Right forelimb (tissue), 1 donor: ENCODE data around the gene SHC3.

Source experiments
- DNase-seq: peaks from one replicate; pipeline ENCODE4 v3.0.0-alpha.2; 2018

SHC3 gene

DNA sequence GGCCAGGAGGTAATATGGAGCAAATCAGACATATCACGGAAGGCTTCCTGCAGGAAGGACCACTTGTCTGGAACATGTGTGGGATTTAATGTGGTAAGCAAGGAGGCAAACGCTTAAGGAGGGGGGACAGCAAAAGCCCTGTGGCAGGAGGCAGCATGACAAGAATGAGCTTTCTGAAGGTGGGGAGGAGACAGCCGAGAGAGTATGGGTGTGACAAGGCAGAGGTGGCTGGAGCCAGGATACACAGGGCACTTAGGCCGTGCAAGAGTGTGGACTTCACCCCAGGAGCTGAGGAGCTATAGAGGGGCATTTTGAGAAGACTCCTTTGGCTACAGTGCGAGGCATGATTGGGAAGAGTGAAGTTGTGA is 201.7 kb downstream of the SHC3 start:
- DNase-seq = no peak

DNA sequence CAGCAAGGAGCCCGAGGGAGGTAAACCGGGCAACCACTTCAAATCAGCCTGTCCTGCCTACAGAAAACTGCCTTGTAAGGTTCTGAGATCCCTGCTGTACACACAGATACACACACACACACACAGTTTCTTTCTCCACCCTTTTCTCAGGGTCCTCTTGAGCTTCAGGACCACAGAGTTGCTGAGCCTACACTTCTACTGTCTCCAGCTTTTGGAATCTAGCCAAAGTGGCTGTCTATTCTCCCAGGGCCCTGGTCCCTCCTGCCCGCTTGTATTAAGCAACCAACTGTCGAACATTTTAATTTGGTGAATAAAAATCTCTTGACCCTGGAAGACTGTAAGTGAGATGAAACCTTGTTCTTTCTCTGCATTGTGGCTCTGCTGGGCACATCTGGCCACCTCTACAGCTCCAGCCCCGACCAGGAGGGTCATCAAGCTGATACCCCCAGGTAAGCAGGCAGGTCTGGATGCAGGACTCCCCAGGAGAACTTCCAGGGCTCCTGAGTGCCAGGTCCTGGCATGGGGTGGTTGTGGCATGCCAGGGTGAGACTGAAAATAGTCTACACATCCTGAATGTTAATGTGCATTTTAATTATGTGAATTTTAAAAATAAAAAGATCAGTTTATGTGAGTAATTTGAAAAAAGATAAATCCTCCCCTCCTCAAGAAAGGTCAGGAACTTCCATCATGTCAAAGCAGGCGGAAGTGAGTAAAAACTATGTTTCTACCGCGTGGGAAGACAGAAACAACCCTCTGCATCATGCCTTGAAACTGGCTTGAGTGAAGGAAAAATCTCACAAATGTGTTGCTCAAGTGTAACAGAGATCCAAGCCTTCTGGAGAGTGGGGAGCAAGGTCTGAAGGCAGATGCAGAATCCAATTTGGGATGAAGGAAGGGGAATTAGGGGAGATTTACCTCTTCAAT is 202.4 kb downstream of the SHC3 start:
- peak; percentile 28 for DNase-seq

DNA sequence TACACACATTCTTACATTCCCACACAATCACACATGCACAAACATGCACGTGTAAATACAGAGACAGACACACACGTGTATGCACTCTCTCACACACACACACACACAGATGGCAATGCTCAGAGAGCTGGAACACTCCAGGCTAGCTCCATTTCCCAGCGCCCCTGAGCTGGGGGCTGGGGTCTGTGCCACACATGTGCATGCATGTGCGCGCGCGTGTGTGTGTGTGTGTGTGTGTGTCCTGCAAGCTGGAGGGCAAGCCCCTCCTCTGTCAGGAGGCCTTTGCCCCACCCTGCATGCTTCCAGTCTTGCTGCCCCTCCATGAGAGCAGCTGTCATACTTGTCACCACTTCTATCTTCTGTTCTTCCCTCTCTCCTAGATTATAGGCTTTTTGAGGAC is 204.0 kb downstream of the SHC3 start:
- peak; percentile 34 for DNase-seq

DNA sequence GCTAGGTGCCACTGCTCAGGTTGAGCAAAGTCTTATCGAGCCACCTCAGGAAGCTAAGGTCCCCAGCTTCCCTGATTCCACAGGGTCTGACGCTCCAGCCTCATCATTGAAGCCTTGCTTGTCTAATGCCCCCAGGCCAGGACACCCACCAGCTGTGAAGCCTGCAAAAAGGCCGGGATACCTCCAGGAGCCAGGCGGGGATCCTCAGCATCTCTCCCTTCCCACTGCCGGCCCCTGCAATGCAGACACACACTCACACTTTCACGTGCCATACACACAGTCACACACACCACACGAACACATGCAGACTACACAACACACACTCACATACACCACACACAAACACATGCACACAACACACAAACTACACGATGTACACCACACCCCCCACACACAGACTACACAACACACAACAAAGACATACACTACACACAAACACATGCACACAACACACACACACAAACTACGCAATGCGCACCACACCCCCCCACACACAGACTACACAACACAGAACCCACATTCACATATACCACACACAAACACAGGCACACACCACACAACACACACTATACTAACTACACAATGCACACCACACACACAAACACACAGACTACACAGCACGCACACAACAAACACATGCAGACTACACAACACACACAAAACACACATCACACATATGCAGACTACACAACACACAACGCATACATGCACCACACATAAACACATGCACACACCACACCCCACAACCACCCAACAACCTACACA is 205.2 kb downstream of the SHC3 start:
- DNase-seq = peak; percentile 25

DNA sequence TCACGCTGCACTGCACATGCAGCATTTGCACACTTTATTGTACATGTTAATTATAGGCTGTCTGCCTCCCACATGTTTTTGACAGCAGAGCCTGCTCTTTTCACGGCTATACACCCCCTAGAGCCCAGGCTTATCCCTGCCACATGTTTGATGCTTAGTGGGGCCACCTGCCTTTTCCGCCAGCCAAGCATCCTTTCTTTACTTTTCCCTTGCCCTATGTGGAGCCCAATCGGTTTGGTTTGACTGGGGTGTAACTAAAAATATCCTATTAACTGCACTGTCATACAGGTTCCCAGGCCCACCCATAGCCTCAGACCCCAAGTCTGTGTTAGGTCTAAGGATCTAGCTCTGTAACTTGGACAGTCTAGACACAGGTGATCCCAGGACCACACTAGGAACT is 206.2 kb downstream of the SHC3 start:
- DNase-seq = peak; percentile 24

DNA sequence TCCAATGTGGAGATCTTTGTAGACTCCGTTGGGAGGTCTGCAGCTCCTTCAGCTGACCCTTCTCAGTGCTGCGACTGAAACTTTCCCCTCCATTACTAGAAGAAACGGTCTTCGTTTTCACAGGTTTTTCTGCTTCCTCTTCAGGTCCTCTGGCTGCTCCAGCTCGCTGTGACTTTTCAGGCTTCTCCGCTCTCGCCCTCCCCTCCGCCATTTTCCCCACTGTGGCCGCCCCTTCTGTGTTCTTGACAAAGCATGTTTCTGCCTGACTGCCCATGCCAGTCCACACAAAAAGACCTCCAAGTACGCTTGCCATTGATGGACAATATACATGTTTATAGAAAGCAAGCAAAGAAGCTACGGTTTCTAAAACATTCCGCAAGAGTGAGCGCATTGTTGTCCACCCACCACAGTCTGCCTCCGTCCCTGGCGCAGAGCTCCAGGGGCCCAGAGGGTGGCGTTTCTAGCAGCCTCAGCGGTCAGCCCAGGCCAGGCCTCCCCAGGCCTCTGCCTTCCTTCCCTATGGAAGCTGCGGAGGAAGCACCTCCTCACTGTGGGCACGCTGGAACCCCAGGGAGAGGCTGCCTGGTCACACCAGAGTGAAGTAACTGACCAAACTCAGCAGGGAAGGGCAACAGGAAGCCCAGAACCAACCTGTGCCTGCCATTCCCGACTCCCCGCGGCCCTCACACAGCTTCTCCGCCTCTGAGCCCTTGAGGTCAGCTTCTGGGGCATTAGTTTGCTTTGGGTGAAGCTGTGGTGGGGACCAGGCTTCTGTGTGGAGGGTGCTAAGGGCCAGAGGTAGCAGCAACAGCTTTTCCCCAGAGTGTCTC is 207.3 kb downstream of the SHC3 start:
- DNase-seq = peak; percentile 13

DNA sequence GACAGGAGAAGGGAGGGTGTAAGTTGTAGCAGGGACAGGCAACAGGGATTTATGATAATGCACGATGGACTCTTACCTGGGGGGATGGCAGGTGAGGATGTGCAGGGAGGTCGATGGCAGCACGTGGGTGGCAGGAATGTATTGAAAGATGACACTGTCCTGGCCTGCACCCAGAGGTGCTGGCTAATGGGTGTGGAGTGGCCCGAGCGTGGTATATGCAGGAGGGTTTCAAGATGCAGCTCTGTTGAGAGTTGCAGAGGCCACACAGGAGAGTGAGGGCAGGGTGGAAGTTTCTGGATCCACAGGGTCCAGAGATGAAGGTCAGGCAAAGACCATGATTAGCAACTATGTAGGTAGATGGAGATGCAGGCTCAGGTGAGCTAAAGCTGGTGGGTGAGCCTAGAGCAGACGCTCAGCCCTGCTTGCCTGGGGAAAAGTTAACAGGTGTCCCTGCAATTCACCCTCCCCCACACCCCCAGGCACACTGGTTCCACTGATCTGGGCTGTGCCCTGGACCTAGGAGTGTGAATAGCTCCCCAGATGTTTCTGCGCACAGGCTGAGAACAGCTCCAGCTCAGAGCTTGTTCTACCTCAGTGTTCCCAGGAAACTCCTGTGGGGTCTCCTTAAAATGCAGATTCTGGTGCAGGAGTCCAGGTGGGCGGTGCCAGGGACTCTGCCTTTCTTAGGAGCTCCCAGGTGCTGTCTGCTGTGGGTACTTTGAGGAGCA is 208.8 kb downstream of the SHC3 start:
- DNase-seq = peak; percentile 20

DNA sequence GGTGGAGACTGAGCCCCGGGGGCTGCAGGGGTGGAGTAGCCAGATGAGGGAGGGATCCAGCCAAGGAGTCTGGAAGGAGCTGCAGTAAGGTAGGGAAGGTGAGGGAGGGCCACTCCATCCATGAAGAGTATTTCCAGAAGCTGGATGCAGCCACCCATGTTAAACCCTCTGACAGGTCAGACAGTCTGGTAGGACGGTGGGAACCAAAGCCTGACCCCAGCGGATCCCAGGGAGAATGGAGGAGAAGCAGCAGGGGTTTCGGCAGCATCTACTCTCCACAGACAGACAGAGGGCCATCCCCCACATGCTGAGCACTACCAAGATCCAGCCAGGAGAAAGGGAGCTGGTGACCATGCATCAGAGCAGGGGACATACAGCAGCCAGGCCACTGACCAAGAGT is 209.8 kb downstream of the SHC3 start:
- DNase-seq = no peak

DNA sequence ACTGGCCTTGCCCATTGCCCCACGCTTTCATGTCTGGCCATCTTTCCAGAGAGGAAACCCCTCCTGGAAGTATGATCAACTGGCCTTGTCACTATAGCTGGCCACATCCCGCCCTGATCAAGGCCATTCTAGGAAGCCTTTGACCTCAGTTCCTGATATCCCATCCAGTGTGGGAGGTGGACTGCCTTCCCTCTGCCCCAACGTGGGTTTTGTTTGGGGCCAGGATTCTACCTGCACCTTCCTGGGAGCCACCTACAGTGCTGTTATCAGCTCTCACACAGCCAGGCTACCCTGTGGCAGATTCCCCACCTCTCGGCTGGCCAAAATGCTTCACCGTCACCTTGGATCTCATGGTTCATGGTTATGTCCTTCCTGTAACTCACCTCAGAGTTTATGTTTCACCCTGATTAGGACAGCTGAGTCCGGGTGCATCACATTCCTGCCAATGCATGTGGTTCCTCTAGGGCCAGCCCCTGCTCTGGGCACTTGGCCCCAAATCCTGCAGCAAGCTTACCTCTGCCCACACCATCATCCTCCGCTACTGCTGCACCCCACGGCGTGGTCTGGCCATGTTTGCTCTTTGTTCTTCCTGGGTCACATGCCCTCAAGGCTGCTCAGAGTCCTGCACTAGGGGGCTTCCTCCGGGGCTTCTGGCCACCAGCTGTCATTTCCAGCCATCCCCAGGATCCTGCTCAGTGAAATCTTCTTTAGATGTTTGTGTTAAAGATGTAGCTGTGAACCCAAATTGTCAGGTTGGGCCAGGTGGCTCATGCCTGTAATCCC is 211.5 kb downstream of the SHC3 start:
- DNase-seq = no peak

DNA sequence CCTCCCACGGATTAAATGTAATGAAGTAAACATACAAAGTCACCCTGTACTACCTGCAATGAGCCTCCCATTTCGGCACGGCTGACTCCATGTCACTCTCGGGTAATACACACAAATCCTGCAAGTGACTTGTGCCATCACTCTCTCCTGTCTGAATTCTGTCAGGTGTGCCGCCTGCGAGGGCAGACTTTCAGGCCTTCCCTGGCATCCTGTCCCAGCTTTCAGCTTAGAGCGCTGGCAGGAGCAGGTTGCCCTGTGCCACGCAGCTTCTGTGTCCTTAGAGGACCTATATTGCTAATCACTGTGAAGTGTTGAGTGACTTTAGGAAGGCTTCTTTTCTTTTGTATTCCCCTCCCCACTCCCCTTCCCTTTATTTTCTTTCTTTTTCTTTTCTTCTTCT is 213.1 kb downstream of the SHC3 start:
- no peak for DNase-seq

DNA sequence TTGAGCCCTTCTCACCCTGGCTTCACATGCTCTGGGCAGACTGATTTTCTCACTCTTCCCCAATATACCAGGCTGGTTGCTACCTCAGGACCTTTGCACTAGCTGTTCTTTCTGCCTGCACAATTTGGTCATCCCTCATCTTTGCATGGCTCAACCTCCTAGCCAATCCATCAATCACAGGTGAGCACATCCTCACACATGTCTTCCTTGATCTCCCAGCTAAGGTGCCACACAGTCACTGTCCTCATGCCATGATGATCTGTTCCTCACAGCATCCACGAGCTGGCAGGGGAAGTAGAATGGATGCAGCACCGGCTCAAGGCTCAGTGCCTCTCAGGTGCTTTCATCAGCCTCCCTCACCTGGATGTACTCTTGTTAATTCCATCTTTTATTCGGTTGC is 218.0 kb downstream of the SHC3 start:
- DNase-seq = no peak

DNA sequence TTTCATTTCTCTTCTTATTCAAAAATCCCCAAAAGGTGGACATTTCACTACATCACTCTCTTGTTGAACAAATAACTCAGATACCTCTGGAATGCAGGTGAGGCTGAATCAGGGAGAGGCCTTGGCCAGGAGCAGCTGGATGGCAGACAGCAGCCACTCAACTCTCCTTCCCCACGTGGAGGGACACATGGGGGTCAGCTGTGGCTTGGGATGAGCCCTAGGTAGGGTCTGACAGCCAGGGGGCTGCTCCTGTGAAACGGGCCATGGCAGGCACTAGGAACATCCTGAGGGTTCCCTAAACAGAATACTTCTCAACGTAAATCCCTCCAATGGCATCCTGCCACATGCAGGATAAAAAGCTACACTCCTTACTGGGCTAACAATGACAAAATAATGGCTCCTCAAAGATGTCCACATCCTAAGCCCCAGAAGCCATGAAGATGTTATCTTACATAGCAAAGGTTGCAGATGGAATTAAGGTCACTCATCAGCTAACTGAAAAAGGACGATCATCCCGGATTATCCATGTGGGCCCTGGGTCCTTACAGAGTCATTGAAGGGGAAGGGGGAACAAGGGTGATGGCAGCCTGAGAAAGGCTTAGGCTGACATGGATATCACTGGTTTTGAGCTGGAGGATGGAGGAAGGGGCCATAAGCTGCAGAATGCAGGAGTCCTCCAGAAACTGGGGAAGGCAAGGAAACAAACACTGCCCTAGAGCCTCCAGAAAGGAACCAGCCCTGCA is 218.7 kb downstream of the SHC3 start:
- no peak for DNase-seq

DNA sequence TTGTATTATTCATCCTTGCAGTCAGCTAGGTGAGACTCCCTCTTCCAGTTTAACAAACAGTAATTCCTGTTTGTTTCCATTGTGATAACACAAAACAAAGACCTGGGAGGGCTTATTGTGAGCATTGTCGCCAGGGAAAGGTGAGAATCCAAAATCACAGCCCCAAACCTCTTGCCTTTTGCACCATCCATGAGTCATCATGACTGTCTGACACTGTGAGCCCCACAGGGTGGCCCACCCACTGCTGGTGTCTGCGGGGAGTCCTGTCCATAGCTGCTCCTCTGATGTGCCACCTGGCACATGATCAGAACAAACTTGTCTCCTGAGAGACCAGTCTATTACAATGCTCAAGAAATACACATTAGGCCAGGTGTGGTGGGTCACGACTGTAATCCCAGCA is 221.1 kb downstream of the SHC3 start:
- no peak for DNase-seq
